HCT116 (cell line): ENCODE results near the gene PARP8. TPM values are rescaled to one million over a fixed set of nuclear protein-coding genes. Genes with fewer than 3 reads are reported as not detected.
"Not testable (repeated sequence)": the region's sequence is repeated elsewhere in the genome, so short reads cannot be mapped to it uniquely, and the experiment has no call there.

ENCODE experiments used
- ATAC-seq: fragments of 200-7000 bp; cut with Tn5 transposase; 2 replicates; pipeline ENCODE4 v1.9.1; 2020; ENCODE audit warnings: mild to moderate bottlenecking, moderate library complexity
- BruUV-seq: library from RNA; stranded (reverse); fragments of 400-500 nt; replicated peaks from 2 replicates; lab custom pipeline; 2021; lab: Mats Ljungman, UMichigan
- CTCF ChIA-PET: fragments of 300-600 bp; sonication (Branson Sonifier 250); formaldehyde crosslinking; loops from one replicate; lab custom pipeline; 2021; ENCODE audit warnings: antibody characterized with exemption; lab: Charles Lee
- POLR2A ChIA-PET: fragments of 300-600, 350-600 bp; sonication (Branson Sonifier 250); formaldehyde crosslinking; loops from one replicate; lab custom pipeline; 2021; ENCODE audit warnings: antibody characterized with exemption; lab: Charles Lee
- RAD21 ChIA-PET, 2 experiments: fragments of 300-600 bp; sonication (Branson Sonifier 250); formaldehyde crosslinking; loops; one replicate each; lab custom pipeline; 2023; ENCODE audit warnings: low total read pairs in 2 of 2; ENCODE audit not compliant: uncharacterized antibody in 2 of 2, unreplicated experiment in 2 of 2, low non-redundant PET in 1 of 2; lab: Charles Lee
- DNase-seq: peaks from one replicate; pipeline ENCODE4 v3.0.0-alpha.2; 2010; ENCODE audit warnings: low read depth, low spot score
- H2AFZ ChIP-seq: fragments of 200-600 bp; shearing (Covaris generic), sonication (generic); 2 replicates; pipeline ENCODE4 v1.6.1; 2017; ENCODE audit warnings: low read depth, mixed run types, mixed read lengths, antibody characterized with exemption, low read length; ENCODE audit not compliant: poor library complexity, severe bottlenecking
- H3K27ac ChIP-seq: 2 replicates; pipeline ENCODE4 v1.5.1; 2012; ENCODE audit warnings: low read depth, low read length
- H3K27me3 ChIP-seq: fragments of 200-600 bp; sonication (generic); 2 replicates; pipeline ENCODE4 v1.6.1; 2016; ENCODE audit warnings: mixed run types, low read length, mixed read lengths; ENCODE audit not compliant: insufficient read depth
- H3K36me3 ChIP-seq, 2 experiments: fragments of 200-500 bp in 1 of 2; fragments of 200-600 bp in 1 of 2; sonication (Bioruptor generic) in 1 of 2; sonication (generic) in 1 of 2; 2 replicates each; pipeline versions ENCODE4 v1.5.1 to v1.6.1; 2014 to 2016; ENCODE audit warnings: low read length in 2 of 2, inconsistent platforms in 1 of 2, mixed read lengths in 1 of 2, mixed run types in 1 of 2; ENCODE audit not compliant: insufficient read depth in 2 of 2, control insufficient read depth in 1 of 2
- H3K4me1 ChIP-seq, 2 experiments: fragments of 200-600 bp in 1 of 2; sonication (generic) in 1 of 2; 2 replicates each; pipeline versions ENCODE4 v1.5.1 to v1.6.1; 2012 to 2017; ENCODE audit warnings: low read length in 2 of 2, inconsistent platforms in 1 of 2, mild to moderate bottlenecking in 1 of 2, mixed read lengths in 1 of 2, mixed run types in 1 of 2, moderate library complexity in 1 of 2; ENCODE audit not compliant: insufficient read depth in 2 of 2, control insufficient read depth in 1 of 2
- H3K4me2 ChIP-seq: fragments of 200-600 bp; sonication (generic); 2 replicates; pipeline ENCODE4 v1.6.1; 2017; ENCODE audit warnings: mixed run types, low read length, mixed read lengths
- H3K4me3 ChIP-seq, 2 experiments: fragments of 200-600 bp in 1 of 2; sonication (generic) in 1 of 2; replicated peaks in 1 of 2; 2 replicates each; pipeline ENCODE4 v1.5.1; 2011 to 2016; ENCODE audit warnings: low read length in 2 of 2, control low read depth in 1 of 2, low read depth in 1 of 2, mild to moderate bottlenecking in 1 of 2, mixed read lengths in 1 of 2, mixed run types in 1 of 2
- H3K79me2 ChIP-seq: fragments of 200-600 bp; sonication (generic); 2 replicates; pipeline ENCODE4 v1.6.1; 2017; ENCODE audit warnings: mild to moderate bottlenecking, mixed run types, low read length, moderate library complexity, mixed read lengths; ENCODE audit not compliant: insufficient read depth
- H3K9ac ChIP-seq: fragments of 200-600 bp; sonication (generic); 2 replicates; pipeline ENCODE4 v1.6.1; 2016; ENCODE audit warnings: low read length, mixed read lengths
- H3K9me2 ChIP-seq: fragments of 200-600 bp; sonication (generic), shearing (Covaris generic); 2 replicates; pipeline ENCODE4 v1.6.1; 2017; ENCODE audit warnings: mixed run types, mild to moderate bottlenecking, moderate library complexity; ENCODE audit not compliant: insufficient read depth
- H3K9me3 ChIP-seq, 2 experiments: fragments of 200-500 bp in 1 of 2; fragments of 200-600 bp in 1 of 2; sonication (Bioruptor generic) in 1 of 2; sonication (generic) in 1 of 2; 2 replicates each; pipeline ENCODE4 v1.6.1; 2014 to 2017; ENCODE audit warnings: low read length in 2 of 2, mixed read lengths in 2 of 2, inconsistent platforms in 1 of 2, low read depth in 1 of 2, mild to moderate bottlenecking in 1 of 2, mixed run types in 1 of 2, moderate library complexity in 1 of 2; ENCODE audit not compliant: control insufficient read depth in 1 of 2, insufficient read depth in 1 of 2
- H4K20me1 ChIP-seq: fragments of 200-600 bp; sonication (generic), shearing (Covaris generic); 2 replicates; pipeline ENCODE4 v1.6.1; 2017; ENCODE audit warnings: mixed run types, mild to moderate bottlenecking, moderate library complexity; ENCODE audit not compliant: insufficient read depth
- ELF1 ChIP-seq: IDR thresholded peaks from 2 replicates; pipeline ENCODE4 v1.6.1; 2012; ENCODE audit warnings: low read depth, borderline replicate concordance
- EZH2 ChIP-seq: fragments of 200-600 bp; sonication (generic); IDR thresholded peaks from 2 replicates; pipeline ENCODE4 v1.6.1; 2017; ENCODE audit warnings: antibody characterized with exemption, mixed run types
- EZH2phosphoT487 ChIP-seq: fragments of 200-600 bp; IDR thresholded peaks from 2 replicates; pipeline ENCODE4 v1.6.1; 2018; ENCODE audit warnings: antibody characterized with exemption, borderline replicate concordance
- FOSL1 ChIP-seq: IDR thresholded peaks from 2 replicates; pipeline ENCODE4 v1.6.1; 2012; ENCODE audit warnings: low read depth
- POLR2A ChIP-seq: IDR thresholded peaks from 2 replicates; pipeline ENCODE4 v1.7.0; 2011; ENCODE audit warnings: borderline replicate concordance; ENCODE audit not compliant: insufficient read depth, insufficient read length; ENCODE audit errors: extremely low read depth
- POLR2AphosphoS5 ChIP-seq: IDR thresholded peaks from 2 replicates; pipeline ENCODE4 v1.6.1; 2011; ENCODE audit warnings: mild to moderate bottlenecking, low read depth, low read length, moderate library complexity
- SIN3A ChIP-seq: IDR thresholded peaks from 2 replicates; pipeline ENCODE4 v1.6.1; 2012; ENCODE audit warnings: low read depth
- SP1 ChIP-seq: IDR thresholded peaks from 2 replicates; pipeline ENCODE4 v1.6.1; 2012; ENCODE audit warnings: low read depth
- ZNF274 ChIP-seq: fragments of 200-500 bp; sonication (Bioruptor generic); IDR thresholded peaks from 2 replicates; pipeline ENCODE4 v1.6.1; 2014; ENCODE audit warnings: mild to moderate bottlenecking, low read depth, low read length, inconsistent platforms
- intact Hi-C: fragments of 100-400 bp; cut with micrococcal nuclease; formaldehyde crosslinking; loops from 2 replicates; pipeline ENCODE4 v1.10.0; 2022
- total RNA-seq: library from RNA; stranded (reverse); gene quantifications from one replicate; pipeline ENCODE4 v1.2.1, GENCODE V29; 2021; ENCODE audit not compliant: unreplicated experiment
- TF ChIP-seq, protein P1 (sequence below): IDR thresholded peaks from 2 replicates; pipeline ENCODE4 v1.6.1; 2012
- TF ChIP-seq, protein P2 (sequence below), 3 experiments: fragments of 200-600 bp in 1 of 3; sonication (generic) in 1 of 3; IDR thresholded peaks in 2 of 3; conservative IDR thresholded peaks in 1 of 3; 2 replicates each; pipeline ENCODE4 v1.5.1; 2012 to 2017; ENCODE audit warnings: low read depth in 2 of 3, low read length in 2 of 3, antibody characterized with exemption in 1 of 3, borderline replicate concordance in 1 of 3, control low read depth in 1 of 3, mild to moderate bottlenecking in 1 of 3, mixed read lengths in 1 of 3, mixed run types in 1 of 3, moderate library complexity in 1 of 3; ENCODE audit not compliant: insufficient read depth in 1 of 3

The PARP8 gene
- total RNA-seq, 1 experiment from 2014 or later: 19.0 TPM

DNA sequence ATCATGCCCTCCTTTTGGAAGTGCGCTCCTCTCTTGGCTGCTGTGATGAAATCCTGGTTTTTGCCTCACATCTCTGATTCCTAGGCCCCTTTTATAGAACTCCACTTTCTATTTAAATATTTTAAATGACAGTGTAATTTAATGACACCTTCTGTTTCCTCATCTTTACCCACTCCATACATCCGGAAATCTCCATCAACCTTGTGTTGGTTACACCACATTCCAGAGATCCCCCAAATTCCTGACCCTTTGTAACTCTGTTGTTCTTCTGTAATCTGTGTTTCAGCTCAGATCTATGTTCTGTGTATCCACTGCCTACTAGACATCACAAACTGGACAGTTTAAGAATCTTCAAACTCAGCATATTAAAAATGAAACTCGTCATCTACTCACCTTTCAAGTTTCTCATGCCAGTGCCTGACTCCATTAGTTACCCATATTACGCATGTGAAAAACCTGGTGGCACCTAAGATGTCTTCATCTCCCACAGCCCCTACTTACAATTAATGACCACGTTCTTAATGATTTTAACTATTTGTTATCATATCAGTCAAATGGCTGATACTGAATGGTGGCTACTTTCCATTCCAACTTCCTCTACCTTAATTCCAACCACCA, 25.1 kb downstream of the PARP8 start (continued):
- no peak for TF ChIP-seq POLR2A
- no peak for TF ChIP-seq FOSL1
- TF ChIP-seq SIN3A: no peak
- TF ChIP-seq, protein P1, sequence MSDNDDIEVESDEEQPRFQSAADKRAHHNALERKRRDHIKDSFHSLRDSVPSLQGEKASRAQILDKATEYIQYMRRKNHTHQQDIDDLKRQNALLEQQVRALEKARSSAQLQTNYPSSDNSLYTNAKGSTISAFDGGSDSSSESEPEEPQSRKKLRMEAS: no peak

DNA sequence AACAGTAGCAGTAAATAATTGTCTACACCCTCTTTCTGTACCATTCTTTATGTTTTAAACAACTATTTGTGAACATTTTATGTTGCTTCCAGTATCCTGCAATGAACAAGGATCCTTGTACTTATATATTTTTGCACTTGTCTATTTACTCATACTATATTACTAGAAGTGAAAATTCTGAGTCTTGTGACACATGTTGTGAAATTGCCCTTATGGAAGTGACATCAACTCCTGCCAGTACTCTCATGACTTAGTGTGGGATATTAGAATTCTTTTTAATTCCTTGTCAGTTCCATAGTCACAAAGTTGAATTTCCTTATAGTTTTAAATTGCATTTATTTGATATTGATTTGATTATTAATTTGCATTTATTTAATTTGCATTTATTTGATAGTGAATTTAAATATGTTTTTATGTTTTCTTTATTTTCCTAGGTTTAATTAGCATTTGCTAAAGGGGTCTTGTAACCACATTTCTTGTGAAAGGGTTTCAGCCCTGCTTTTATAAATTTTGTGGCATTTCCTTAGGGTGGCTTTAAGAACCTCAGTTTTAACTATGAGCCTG, 27.7 kb downstream of the PARP8 start:
- no peaks in the 10 kb centered on the region; the same call in 1 of the 2 replicates for H3K79me2 ChIP-seq
- no peaks in the 10 kb centered on the region for H4K20me1 ChIP-seq
- H2AFZ ChIP-seq: no peak overlapping the region
- ChIA-PET POLR2A (no interaction called here), RAD21 (no interaction called here), CTCF (no interaction called here)
- no peak overlapping the region for H3K9ac ChIP-seq
- no TSS peak for BruUV-seq
- no peak overlapping the region for H3K4me3 ChIP-seq
- no peak for ATAC-seq
- no peaks in the 10 kb centered on the region for H3K36me3 ChIP-seq
- no peaks in the 10 kb centered on the region for H3K9me2 ChIP-seq
- intact Hi-C loops: no loop called here
- H3K9me3 ChIP-seq: no peaks in the 10 kb centered on the region
- H3K27ac ChIP-seq: no peak overlapping the region
- H3K4me2 ChIP-seq: no peak overlapping the region
- no peak for DNase-seq
- TF ChIP-seq, protein P2, sequence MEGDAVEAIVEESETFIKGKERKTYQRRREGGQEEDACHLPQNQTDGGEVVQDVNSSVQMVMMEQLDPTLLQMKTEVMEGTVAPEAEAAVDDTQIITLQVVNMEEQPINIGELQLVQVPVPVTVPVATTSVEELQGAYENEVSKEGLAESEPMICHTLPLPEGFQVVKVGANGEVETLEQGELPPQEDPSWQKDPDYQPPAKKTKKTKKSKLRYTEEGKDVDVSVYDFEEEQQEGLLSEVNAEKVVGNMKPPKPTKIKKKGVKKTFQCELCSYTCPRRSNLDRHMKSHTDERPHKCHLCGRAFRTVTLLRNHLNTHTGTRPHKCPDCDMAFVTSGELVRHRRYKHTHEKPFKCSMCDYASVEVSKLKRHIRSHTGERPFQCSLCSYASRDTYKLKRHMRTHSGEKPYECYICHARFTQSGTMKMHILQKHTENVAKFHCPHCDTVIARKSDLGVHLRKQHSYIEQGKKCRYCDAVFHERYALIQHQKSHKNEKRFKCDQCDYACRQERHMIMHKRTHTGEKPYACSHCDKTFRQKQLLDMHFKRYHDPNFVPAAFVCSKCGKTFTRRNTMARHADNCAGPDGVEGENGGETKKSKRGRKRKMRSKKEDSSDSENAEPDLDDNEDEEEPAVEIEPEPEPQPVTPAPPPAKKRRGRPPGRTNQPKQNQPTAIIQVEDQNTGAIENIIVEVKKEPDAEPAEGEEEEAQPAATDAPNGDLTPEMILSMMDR (IDR thresholded peaks at IDR 0.05 in 2 of 3, conservative IDR thresholded peaks at IDR 0.05 in 1 of 3; ENCODE audit: borderline replicate concordance in 1 of 3, insufficient read depth in 1 of 3, low read depth in 2 of 3, low read length in 2 of 3): no peak
- TF ChIP-seq ZNF274 (no peak), POLR2AphosphoS5 (no peak), SP1 (no peak), EZH2 (no peak), ELF1 (no peak), EZH2phosphoT487 (no peak)
- H3K27me3 ChIP-seq: no peaks in the 10 kb centered on the region
- no peaks in the 10 kb centered on the region for H3K4me1 ChIP-seq

DNA sequence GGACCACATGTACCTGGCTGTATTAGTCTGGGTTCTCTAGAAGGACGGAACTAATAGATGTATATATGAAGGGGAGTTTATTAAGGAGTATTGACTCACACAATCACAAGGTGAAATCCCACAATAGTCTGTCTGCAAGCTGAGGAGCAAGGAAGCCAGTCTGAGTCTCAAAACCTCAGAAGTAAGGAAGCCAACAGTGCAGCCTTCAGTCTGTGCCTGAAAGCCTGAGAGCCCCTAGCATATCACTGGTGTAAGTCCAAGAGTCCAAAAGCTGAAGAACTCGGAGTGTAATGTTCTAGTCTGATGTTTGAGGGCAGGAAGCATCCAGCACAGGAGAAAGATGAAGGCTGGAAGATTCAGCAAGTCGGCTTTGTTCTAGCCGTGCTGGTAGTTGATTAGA, 28.2 kb downstream of the PARP8 start:
- H2AFZ ChIP-seq, H3K79me2 ChIP-seq, intact Hi-C loops, H3K36me3 ChIP-seq, H3K4me3 ChIP-seq, H3K27ac ChIP-seq, RAD21 ChIA-PET, H3K27me3 ChIP-seq, DNase-seq, H3K4me1 ChIP-seq, BruUV-seq, H3K9ac ChIP-seq, H3K4me2 ChIP-seq, ATAC-seq, H3K9me2 ChIP-seq, CTCF ChIA-PET, H3K9me3 ChIP-seq, H4K20me1 ChIP-seq, POLR2A ChIA-PET: not testable (repeated sequence)
